Hepatocyte (in vitro differentiated cells): Measurements from ENCODE around the gene TIRAP. TPM values are rescaled to one million over a fixed set of nuclear protein-coding genes. Genes with fewer than 3 reads are reported as not detected.

ENCODE experiments used
- DNase-seq: peaks from one replicate; pipeline ENCODE4 v3.0.0-alpha.2; 2016; ENCODE audit warnings: low spot score
- H2AFZ ChIP-seq: fragments of 200-600 bp; sonication (generic); 2 replicates; pipeline ENCODE4 v1.6.0; 2016; ENCODE audit warnings: antibody characterized with exemption, mild to moderate bottlenecking
- H3K27ac ChIP-seq: fragments of 200-600 bp; sonication (generic); 2 replicates; pipeline ENCODE4 v1.5.1; 2016; ENCODE audit warnings: mild to moderate bottlenecking
- H3K27me3 ChIP-seq: fragments of 200-600 bp; sonication (generic); 2 replicates; pipeline ENCODE4 v1.6.1; 2016
- H3K36me3 ChIP-seq: fragments of 200-600 bp; sonication (generic); replicated peaks from 2 replicates; pipeline ENCODE4 v1.5.1; 2016; ENCODE audit warnings: low read depth; ENCODE audit not compliant: insufficient read depth
- H3K4me1 ChIP-seq: fragments of 200-600 bp; sonication (generic); 2 replicates; pipeline ENCODE4 v1.5.1; 2016; ENCODE audit warnings: mild to moderate bottlenecking, moderate library complexity; ENCODE audit not compliant: insufficient read depth
- H3K4me2 ChIP-seq: fragments of 200-600 bp; sonication (generic); 2 replicates; pipeline ENCODE4 v1.6.0; 2016
- H3K4me3 ChIP-seq: fragments of 200-600 bp; sonication (generic); 2 replicates; pipeline ENCODE4 v1.5.1; 2016; ENCODE audit warnings: mild to moderate bottlenecking
- H3K79me2 ChIP-seq: fragments of 200-600 bp; sonication (generic); 2 replicates; pipeline ENCODE4 v1.6.0; 2017; ENCODE audit warnings: mild to moderate bottlenecking
- H3K9me2 ChIP-seq: fragments of 200-600 bp; sonication (generic); replicated peaks from 2 replicates; pipeline ENCODE4 v1.6.0; 2017; ENCODE audit warnings: mild to moderate bottlenecking; ENCODE audit not compliant: insufficient read depth
- H3K9me3 ChIP-seq: fragments of 200-600 bp; sonication (generic); 2 replicates; pipeline ENCODE4 v1.5.1; 2016; ENCODE audit warnings: low read depth, mild to moderate bottlenecking
- H4K20me1 ChIP-seq: fragments of 200-600 bp; sonication (generic); 2 replicates; pipeline ENCODE4 v1.6.0; 2016; ENCODE audit warnings: mild to moderate bottlenecking; ENCODE audit not compliant: insufficient read depth, poor library complexity, severe bottlenecking
- EZH2 ChIP-seq: fragments of 200-600 bp; sonication (generic); IDR thresholded peaks from 2 replicates; pipeline ENCODE4 v1.6.1; 2016; ENCODE audit warnings: antibody characterized with exemption, mild to moderate bottlenecking, borderline replicate concordance
- EZH2phosphoT487 ChIP-seq: fragments of 200-600 bp; sonication (generic); IDR thresholded peaks from one replicate; pipeline ENCODE4 v1.6.1; 2018; ENCODE audit warnings: antibody characterized with exemption, mild to moderate bottlenecking, low read depth, moderate library complexity; ENCODE audit not compliant: unreplicated experiment, severe bottlenecking
- WGBS: methylation state at CpG from one replicate; pipeline ENCODE4 v1.1.6; 2016; ENCODE audit warnings: low lambda C conversion rate; ENCODE audit errors: missing lambda C conversion rate; 5-methylcytosine and 5-hydroxymethylcytosine counted together
- polyA plus RNA-seq: library from polyadenylated mRNA; unstranded; fragments of >200 nt; fragmentation: Nextera tagmentation; extraction: Ambion mirVana; gene quantifications from 2 replicates; pipeline ENCODE4 v1.2.1, GENCODE V29; 2016
- total RNA-seq: library from RNA; depleted of rRNA; stranded (reverse); fragments of >200 nt; gene quantifications from 2 replicates; pipeline ENCODE4 v1.2.3, GENCODE V29; 2014
- TF ChIP-seq, protein P1 (sequence below): fragments of 200-600 bp; sonication (generic); IDR thresholded peaks from 2 replicates; pipeline ENCODE4 v1.5.1; 2016; ENCODE audit warnings: antibody characterized with exemption, mild to moderate bottlenecking; ENCODE audit not compliant: poor library complexity

TIRAP gene
- total and polyA plus RNA-seq, 2 experiments from 2014 or later = 5.3 to 6.4 TPM

GRCh38 chr11:126310200-126310991 is 27.5 kb downstream of the TIRAP start:
- Histone ChIP-seq H3K36me3 (no peaks in the 10 kb centered on the region), H3K27me3 (no peaks in the 10 kb centered on the region), H3K4me1 (peaks cover 13% of the 10 kb centered on the region), H3K4me2 (no peak overlapping the region), H3K9me2 (no peaks in the 10 kb centered on the region), H3K4me3 (no peak overlapping the region), H3K9me3 (no peaks in the 10 kb centered on the region), H4K20me1 (no peaks in the 10 kb centered on the region), H3K79me2 (peaks cover 12% of the 10 kb centered on the region), H2AFZ (no peak overlapping the region), H3K27ac (no peak overlapping the region)
- 75% methylated on average over 12 of the region's 12 CpGs for WGBS
- DNase-seq = peak; percentile 85
- TF ChIP-seq, protein P1, sequence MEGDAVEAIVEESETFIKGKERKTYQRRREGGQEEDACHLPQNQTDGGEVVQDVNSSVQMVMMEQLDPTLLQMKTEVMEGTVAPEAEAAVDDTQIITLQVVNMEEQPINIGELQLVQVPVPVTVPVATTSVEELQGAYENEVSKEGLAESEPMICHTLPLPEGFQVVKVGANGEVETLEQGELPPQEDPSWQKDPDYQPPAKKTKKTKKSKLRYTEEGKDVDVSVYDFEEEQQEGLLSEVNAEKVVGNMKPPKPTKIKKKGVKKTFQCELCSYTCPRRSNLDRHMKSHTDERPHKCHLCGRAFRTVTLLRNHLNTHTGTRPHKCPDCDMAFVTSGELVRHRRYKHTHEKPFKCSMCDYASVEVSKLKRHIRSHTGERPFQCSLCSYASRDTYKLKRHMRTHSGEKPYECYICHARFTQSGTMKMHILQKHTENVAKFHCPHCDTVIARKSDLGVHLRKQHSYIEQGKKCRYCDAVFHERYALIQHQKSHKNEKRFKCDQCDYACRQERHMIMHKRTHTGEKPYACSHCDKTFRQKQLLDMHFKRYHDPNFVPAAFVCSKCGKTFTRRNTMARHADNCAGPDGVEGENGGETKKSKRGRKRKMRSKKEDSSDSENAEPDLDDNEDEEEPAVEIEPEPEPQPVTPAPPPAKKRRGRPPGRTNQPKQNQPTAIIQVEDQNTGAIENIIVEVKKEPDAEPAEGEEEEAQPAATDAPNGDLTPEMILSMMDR = peak; percentile 84
- no peak for TF ChIP-seq EZH2
- TF ChIP-seq EZH2phosphoT487 = no peak

GRCh38 chr11:126310992-126311310 is 28.1 kb downstream of the TIRAP start:
- Histone ChIP-seq H3K9me2 (no peaks in the 10 kb centered on the region), H3K4me3 (no peak overlapping the region), H2AFZ (no peak overlapping the region), H3K4me1 (peaks cover 13% of the 10 kb centered on the region), H3K4me2 (no peak overlapping the region), H4K20me1 (no peaks in the 10 kb centered on the region), H3K36me3 (no peaks in the 10 kb centered on the region), H3K9me3 (no peaks in the 10 kb centered on the region), H3K79me2 (peaks cover 7% of the 10 kb centered on the region), H3K27ac (no peak overlapping the region), H3K27me3 (no peaks in the 10 kb centered on the region)
- no peak for TF ChIP-seq EZH2
- no peak for TF ChIP-seq EZH2phosphoT487
- TF ChIP-seq, protein P1 = no peak
- no peak for DNase-seq
- WGBS = 73% methylated on average over 6 of the region's 6 CpGs

DNA sequence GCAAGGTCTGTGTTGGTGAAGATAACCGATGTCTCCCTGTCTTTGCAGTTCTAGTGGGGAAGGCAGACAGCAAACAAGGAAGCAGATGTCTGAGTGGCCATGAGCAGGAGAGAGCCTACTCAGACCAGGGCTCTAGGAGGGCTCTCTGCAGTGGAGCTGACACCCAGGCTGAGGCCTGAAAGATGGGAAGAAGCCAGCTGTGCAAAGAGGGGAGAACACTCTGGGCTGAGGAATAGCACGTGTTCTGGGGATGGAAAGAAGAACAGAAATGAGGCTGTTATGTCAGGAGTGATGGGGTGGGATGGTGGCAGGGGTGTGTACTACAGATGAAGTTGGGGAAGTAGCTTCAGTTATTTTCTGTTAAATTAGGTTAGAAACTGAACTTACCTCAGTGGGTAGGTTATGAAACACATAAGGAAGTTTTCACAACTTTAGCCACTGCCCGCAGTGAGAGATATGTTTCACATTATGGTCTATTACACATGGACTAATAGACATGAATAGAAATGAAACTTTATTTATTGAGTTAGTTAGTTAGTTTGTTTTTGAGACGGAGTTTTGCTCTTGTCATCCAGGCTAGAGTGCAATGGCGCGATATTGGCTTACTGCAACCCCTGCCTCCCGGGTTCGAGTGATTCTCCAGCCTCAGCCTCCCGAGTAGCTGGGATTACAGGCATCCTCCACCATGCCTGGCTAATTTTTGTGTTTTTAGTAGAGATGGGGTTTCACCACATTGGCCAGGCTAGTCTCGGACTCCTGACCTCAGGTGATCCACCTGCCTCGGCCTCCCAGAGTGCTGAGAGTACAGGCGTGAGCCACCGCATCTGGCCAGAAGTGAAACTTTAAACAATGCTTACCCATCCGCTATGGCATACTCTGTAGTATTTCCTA is 28.8 kb downstream of the TIRAP start:
- no peaks in the 10 kb centered on the region for H3K36me3 ChIP-seq
- no peaks in the 10 kb centered on the region for H3K9me3 ChIP-seq
- H3K9me2 ChIP-seq = no peaks in the 10 kb centered on the region
- H3K4me1 ChIP-seq = peaks cover 13% of the 10 kb centered on the region
- no peak for TF ChIP-seq EZH2phosphoT487
- TF ChIP-seq EZH2 = no peak
- TF ChIP-seq, protein P1 = no peak
- no peak overlapping the region for H2AFZ ChIP-seq
- no peak overlapping the region for H3K4me3 ChIP-seq
- WGBS = 95% methylated on average over 14 of the region's 14 CpGs
- no peaks in the 10 kb centered on the region for H3K27me3 ChIP-seq
- DNase-seq = no peak
- peaks cover 7% of the 10 kb centered on the region for H3K79me2 ChIP-seq
- no peak overlapping the region for H3K4me2 ChIP-seq
- H4K20me1 ChIP-seq = no peaks in the 10 kb centered on the region
- H3K27ac ChIP-seq = no peak overlapping the region
